OCI-LY7 (cell line): ENCODE results near the gene GMPPA.

Experiments
- EZH2phosphoT487 ChIP-seq: fragments of 200-600 bp; sonication (generic); IDR thresholded peaks from 2 replicates; pipeline ENCODE4 v1.6.1; 2018; ENCODE audit warnings: low read depth, borderline replicate concordance, mild to moderate bottlenecking, mixed run types, antibody characterized with exemption, low read length, moderate library complexity, mixed read lengths
- TF ChIP-seq, protein P1 (sequence below): fragments of 200-600 bp; sonication (generic); conservative IDR thresholded peaks from 2 replicates; pipeline ENCODE4 v1.5.1; 2014; ENCODE audit warnings: mild to moderate bottlenecking, antibody characterized with exemption, low read length, moderate library complexity, mixed read lengths

GRCh38 chr2:219506153-219506801, 7.6 kb downstream of the GMPPA start:
- TF ChIP-seq, protein P1, sequence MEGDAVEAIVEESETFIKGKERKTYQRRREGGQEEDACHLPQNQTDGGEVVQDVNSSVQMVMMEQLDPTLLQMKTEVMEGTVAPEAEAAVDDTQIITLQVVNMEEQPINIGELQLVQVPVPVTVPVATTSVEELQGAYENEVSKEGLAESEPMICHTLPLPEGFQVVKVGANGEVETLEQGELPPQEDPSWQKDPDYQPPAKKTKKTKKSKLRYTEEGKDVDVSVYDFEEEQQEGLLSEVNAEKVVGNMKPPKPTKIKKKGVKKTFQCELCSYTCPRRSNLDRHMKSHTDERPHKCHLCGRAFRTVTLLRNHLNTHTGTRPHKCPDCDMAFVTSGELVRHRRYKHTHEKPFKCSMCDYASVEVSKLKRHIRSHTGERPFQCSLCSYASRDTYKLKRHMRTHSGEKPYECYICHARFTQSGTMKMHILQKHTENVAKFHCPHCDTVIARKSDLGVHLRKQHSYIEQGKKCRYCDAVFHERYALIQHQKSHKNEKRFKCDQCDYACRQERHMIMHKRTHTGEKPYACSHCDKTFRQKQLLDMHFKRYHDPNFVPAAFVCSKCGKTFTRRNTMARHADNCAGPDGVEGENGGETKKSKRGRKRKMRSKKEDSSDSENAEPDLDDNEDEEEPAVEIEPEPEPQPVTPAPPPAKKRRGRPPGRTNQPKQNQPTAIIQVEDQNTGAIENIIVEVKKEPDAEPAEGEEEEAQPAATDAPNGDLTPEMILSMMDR, result no peak
- no peak for TF ChIP-seq EZH2phosphoT487
